Activated CD8-positive, alpha-beta memory T cell treated with anti-CD3 and anti-CD28 coated beads for 36 hours (primary cell): ENCODE results near the gene MAD1L1. TPM values are rescaled to one million over a fixed set of nuclear protein-coding genes. Genes with fewer than 3 reads are reported as not detected.
"Not testable (repeated sequence)": the region's sequence is repeated elsewhere in the genome, so short reads cannot be mapped to it uniquely, and the experiment has no call there.

Experiments used
- CTCF ChIA-PET: fragments of 350-600 bp; sonication (Branson Sonifier 250); formaldehyde crosslinking; loops from one replicate; lab custom pipeline; 2021; ENCODE audit warnings: antibody characterized with exemption; lab: Charles Lee
- POLR2A ChIA-PET: fragments of 350-600 bp; sonication (Branson Sonifier 250); formaldehyde crosslinking; loops from one replicate; lab custom pipeline; 2021; ENCODE audit warnings: antibody characterized with exemption; lab: Charles Lee
- total RNA-seq, 2 experiments: library from RNA; stranded (reverse); gene quantifications; one replicate each; pipeline ENCODE4 v1.2.3, GENCODE V29; 2021

The MAD1L1 gene
- total RNA-seq, 2 experiments from 2014 or later = 39.4 to 40.8 TPM

GRCh38 chr7:1850976-1851571 is 381.7 kb downstream of the MAD1L1 start:
- POLR2A ChIA-PET = no interaction called here
- CTCF ChIA-PET = interaction anchor here (0.6 kb wide), 1 partner anchor 496 kb away, joined by 4 read pairs; no protein-coding TSS in a partner anchor

DNA sequence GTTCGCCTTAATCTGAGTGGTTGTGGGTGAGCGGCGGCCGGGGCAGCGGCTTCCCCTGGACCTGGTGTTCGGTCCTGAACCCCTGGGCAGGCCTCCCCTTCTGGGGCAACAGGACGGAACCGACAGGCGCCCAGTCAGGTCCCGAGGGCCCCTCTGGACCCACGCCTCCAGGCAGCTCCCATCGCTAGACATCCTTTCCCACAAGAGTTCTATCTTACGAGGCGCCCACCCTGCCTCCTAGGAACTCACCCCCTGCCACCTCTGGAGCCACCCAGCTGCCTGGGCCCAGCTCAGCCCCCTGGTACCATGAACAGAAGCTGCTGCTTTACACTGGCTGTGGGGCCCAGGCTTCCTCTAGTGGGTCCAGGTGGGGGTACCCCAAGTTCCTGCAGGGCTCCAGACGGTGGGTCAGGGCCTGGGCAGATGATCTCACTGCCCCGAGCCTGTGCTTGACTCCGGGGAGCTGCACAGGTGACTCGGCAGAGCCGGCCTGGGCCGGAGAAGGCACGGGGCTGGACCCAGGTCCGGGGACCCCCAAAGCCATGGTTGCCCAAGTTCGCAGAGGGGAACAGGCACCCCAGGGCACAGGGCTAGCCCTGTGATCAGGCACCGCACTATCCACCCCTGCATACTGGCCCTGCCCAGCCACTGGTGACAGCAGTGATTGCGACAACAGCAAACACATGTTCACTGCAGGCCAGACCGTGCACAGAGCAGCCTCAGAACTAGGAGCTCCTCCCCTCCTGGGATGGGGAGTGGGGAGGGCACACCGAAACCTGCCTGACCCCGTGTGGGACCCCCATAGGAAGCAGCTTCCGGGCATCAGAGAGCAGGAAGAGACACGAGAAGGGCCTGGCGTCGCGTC is 382.4 kb downstream of the MAD1L1 start:
- POLR2A ChIA-PET = no interaction called here
- CTCF ChIA-PET = interaction anchor here (0.6 kb wide), 1 partner anchor 497 kb away, joined by 4 read pairs; no protein-coding TSS in a partner anchor

- POLR2A ChIA-PET = no interaction called here
- CTCF ChIA-PET = no interaction called here
These were observed 383.2 kb downstream of the MAD1L1 start for GRCh38 chr7:1849351-1850041.

DNA sequence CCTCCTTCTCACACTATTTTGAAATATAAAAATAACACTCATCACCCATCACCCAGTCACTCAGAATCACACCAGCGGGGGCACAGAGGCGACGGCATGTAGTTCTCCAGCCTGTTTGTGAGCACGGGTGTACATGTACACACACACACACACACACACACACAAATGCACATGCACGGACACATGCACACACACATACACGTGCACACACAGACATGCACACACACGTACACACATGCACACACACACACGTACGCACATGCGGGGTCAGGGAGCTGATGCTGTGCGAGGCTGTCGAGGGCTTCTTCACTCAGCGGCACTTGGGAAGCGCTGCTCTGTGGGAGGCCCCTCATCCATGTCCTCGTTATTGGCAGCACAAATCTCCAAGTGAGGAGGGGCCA is 383.8 kb downstream of the MAD1L1 start:
- POLR2A ChIA-PET = no interaction called here

GRCh38 chr7:1848013-1848640 is 384.6 kb downstream of the MAD1L1 start:
- ChIA-PET CTCF (no interaction called here), POLR2A (no interaction called here)

More for the DNA sequence above, 383.8 kb downstream of the MAD1L1 start:
- CTCF ChIA-PET = no interaction called here

- POLR2A ChIA-PET = no interaction called here
- CTCF ChIA-PET = no interaction called here
These were observed 385.3 kb downstream of the MAD1L1 start for GRCh38 chr7:1847260-1848001.

DNA sequence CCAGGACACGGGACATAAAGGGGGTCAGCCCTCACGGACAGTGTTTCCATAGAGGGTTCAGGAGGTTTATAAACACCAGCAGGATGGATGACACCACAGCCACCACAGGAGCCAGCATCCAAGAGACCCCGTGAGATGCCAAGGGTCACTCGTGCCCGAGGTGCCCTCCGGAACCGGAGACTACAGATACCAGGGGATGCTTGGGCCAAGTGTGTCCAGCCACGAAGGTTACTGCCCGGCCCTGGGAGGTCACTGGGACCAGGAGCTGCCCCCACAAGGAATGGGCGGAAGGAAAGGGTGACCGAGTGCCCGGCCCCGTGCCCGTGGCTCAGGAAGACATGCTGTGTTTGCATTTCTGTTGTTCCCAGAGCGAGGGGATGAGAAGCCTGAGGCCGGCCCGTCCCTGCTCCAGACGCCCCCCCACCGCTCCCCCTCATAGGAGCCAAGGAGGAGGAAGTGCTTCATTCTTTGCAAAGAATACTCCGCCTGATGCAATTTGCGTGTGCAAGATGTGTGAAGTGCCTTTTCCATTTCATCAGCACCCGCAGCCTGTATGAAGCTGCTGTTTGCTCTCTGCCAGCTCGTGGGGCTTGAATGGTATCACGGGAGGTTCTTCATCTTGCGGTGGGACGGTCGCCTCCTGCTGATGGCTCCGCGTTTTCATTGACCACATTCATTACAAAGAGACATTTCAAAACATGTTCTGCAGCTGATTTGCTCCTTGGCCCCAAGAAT is 386.2 kb downstream of the MAD1L1 start:
- CTCF ChIA-PET = no interaction called here
- POLR2A ChIA-PET = no interaction called here

- ChIA-PET CTCF (no interaction called here), POLR2A (no interaction called here)
These were observed 387.0 kb downstream of the MAD1L1 start for GRCh38 chr7:1845536-1846311.

DNA sequence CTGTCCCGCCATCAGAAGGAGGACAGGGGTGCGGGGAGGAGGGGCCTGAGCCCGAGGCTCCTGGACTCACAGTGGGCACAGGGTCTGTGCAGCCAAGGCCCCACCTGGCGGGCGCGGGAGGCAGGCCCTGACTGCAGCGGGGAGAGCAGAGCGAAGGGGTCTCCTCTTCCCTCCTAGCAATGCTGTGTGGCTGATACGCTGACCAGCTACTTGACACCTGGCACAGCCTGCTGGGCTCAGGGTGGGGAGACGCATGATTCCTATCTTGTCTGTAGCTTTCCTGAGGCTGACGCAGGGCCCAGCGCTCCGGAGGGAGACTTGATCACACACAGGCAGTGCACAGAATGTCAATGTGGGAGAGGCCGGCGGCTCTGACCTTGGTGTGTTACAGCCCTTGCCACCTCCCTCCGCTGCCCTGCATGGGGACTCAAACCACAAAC is 387.8 kb downstream of the MAD1L1 start:
- CTCF ChIA-PET = no interaction called here
- POLR2A ChIA-PET = no interaction called here

DNA sequence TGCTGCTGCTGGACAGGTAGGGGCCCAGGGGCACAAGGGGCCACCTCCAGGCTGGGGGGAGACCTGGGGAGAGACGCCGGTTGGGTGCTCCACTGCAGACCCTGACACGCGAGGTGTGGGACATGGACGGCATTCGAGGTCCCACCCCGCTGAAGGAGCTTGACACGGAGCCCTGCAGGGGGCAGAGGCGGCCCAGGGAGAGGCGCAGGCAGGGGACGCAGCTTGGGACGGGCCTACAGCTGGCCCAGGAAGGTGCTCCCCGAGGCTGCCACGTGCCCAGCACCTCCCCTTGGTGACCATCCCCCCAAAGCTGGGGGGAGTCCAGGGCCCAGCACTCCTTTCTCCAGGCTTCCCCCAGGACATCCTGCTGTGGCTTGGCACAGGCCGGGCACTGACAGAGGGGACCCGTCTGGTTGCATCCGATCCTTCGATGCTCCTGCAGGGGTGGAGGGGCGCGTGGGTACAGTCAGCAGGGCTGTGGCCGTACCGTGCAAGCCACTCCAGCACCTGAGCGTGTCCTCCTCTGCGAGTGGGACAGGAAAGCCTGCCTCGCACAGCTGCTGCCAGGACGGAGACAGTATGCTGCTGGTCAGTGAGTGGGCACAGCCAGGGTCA is 388.3 kb downstream of the MAD1L1 start:
- ChIA-PET POLR2A (no interaction called here), CTCF (no interaction called here)

GRCh38 chr7:1843921-1844335 is 388.8 kb downstream of the MAD1L1 start:
- POLR2A ChIA-PET = no interaction called here
- CTCF ChIA-PET = no interaction called here

DNA sequence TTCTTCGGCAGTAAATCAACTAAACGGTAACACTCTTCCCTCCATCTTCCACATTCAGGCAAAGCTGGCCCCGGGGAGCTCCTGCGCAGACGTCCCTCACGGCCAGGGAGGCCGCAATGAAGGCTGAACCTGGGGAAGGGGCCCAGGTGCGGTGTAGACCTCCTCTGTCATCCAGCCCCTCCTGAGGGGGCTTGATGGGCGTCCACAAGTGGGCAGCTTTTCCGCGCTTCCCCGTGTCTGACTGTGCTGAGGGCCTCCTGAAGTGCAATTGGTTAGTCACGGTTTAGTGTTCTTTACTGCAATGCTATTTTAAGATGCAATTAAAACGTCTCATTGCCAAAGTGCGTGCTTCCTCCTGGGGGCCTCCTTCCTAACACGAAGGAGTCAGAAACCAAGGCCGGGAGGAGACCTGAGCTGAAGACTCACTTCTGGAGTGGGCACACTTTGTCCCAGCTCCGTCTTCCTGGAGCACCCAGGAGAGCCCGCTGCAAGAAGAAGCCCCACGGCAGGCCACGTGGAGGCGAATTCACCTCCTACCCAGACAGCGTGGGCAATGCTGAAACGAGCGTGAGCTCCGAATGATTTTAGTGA is 389.4 kb downstream of the MAD1L1 start:
- ChIA-PET POLR2A (no interaction called here), CTCF (no interaction called here)

GRCh38 chr7:1842321-1843221 is 390.2 kb downstream of the MAD1L1 start:
- POLR2A ChIA-PET = no interaction called here
- CTCF ChIA-PET = no interaction called here

GRCh38 chr7:1841286-1842021 is 391.3 kb downstream of the MAD1L1 start:
- POLR2A ChIA-PET = not testable (repeated sequence)

GRCh38 chr7:1840744-1841143 is 392.0 kb downstream of the MAD1L1 start:
- POLR2A ChIA-PET, CTCF ChIA-PET: not testable (repeated sequence)

More at GRCh38 chr7:1841286-1842021, 391.3 kb downstream of the MAD1L1 start:
- CTCF ChIA-PET = not testable (repeated sequence)
